Cerebellar cortex (tissue), 1 donor: Measurements from ENCODE around the gene CLEC4E.
"Not testable (repeated sequence)": the region's sequence is repeated elsewhere in the genome, so short reads cannot be mapped to it uniquely, and the experiment has no call there.

Experiments
- DNase-seq: peaks from one replicate; pipeline ENCODE4 v3.0.0-alpha.2; 2015; ENCODE audit warnings: low spot score

CLEC4E gene

DNA sequence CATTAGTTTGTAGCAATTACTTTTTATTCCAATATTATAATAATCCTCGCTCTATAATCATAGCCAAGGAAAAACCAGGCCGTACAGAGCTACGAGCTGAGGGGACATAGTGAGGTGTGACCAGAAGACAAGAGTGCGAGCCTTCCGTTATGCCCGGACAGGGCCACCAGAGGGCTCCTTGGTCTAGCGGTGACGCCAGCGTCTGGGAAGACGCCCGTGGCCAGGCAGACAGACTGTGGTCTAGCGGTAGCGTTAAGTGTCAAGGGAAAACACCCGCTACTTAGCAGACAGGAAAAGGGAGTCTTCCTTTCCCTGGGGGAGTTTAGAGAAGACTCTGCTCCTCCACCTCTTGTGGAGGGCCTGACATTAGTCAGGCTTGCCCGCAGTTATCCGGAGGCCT is 2.9 kb downstream of the CLEC4E start:
- not testable (repeated sequence) for DNase-seq

DNA sequence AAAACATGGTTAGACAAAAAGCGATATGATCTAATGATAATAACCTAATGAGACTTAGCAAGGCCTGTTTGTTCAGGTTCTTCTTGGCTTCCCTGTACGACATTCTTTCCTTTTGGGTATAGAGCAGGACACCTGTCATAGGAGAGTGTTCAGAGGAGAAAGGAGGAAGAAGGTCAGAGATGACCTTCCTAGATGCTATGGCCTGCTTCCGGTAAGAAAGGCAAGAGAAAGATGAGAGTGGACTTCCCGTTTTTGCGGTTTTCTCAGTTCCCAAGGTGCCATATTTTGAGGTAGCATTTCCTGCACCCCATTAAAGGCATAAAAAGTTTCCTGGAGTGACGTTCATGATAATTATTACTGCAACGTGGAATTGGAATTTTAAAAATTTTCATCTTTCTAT is 8.7 kb downstream of the CLEC4E start:
- DNase-seq: no peak

DNA sequence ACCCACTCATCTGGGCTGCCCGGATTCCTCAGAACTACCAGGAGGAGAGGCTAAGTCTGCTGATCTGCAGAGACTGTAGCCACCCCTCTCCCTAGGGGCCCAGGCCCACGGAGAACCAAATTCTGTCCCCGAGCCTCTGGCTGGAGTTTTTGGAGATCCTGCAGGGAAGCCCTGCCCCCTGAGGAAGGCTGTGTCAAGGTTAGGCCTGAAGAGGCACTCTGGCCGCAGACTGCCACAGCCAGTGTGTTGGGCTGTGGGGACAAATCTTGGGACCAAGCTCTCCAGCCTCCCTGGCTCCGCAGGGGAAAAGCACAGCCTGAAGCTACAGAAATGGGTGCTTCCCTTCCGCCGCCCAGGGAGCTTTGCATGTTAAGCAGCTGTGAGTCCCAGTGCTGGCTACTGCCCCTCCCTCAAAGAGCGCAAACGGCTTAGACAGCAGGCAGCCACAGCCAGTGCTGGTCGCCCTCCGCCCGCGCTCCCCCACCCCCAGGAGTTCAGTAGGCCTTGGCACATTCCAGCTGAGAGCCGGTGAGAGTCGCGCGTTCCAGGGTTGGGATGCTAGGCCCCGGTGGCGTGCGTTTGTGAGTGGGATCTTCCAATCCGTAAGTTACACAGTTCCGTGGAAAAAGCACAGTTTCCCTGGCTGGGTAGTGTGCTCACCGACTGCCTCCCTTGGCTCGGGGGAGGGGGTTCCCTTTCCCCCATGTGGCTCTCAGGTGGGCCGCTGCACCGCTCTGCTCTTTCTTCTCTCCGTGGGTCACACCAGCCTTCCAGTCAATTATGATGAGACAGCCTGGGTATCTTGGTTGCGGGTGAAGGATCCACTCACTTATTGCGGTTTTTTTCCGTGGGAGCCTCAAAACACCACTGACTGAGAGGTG is 13.2 kb downstream of the CLEC4E start:
- no peak for DNase-seq

DNA sequence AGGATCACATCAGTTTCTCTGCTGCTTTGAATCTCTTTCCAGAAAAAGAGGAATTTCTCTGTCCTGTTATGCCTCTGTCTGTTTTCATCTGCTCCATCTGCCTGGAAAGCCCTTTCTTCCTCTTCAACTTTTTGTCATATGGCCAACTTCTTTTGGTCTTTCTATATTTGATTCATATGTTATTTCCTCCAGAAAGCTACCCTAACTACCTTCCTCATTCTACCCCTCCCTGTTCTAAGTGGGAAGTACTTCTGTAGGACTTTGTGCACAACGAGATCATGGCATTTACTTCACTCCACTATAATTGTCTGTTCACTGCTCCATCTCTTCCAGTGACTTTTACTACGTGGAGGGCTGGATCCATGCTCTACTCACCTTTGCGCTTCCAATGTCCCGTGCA is 21.5 kb downstream of the CLEC4E start:
- DNase-seq: no peak

DNA sequence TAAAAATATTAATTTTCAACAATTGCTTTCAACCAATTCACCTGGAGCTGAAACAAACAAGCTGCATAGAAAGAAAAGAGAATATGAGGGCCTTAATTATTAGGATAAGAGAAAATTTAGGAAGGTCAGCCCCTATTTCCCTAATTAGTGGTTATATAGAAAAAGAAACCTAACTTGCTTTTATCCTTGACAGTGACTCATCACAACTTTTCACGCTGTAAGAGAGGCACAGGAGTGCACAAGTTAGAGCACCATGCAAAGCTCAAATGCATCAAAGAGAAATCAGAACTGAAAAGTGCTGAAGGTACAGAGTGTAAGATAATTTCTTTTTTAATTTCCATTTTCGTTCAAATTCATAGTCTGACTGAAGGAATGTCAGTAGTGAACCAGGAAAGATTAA is 22.7 kb downstream of the CLEC4E start:
- no peak for DNase-seq

DNA sequence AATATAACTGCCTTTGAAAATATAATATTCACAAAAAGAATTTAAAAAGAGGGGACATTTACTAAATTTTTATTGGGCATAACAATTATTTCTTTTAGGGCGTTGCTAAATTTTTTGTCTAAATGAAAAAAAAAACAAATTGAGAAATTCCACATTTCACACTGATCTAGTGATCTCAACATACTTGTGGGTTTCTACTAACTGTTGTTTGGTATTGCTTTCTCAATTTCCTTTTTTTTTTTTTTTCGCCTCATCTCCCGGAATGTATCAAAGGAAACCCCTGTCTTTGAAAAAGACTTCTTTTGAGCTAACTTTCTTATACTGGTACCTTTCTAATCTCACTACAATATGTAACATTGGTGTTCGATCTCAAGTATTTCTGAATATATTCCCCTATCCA is 27.4 kb downstream of the CLEC4E start, which contains the start of gene CLEC4D:
Gene CLEC4D, plus strand, starts transcription at position 248 of the 400 bp plus-strand sequence. CDS start 230 bp downstream, outside the sequence.
- no peak for DNase-seq

DNA sequence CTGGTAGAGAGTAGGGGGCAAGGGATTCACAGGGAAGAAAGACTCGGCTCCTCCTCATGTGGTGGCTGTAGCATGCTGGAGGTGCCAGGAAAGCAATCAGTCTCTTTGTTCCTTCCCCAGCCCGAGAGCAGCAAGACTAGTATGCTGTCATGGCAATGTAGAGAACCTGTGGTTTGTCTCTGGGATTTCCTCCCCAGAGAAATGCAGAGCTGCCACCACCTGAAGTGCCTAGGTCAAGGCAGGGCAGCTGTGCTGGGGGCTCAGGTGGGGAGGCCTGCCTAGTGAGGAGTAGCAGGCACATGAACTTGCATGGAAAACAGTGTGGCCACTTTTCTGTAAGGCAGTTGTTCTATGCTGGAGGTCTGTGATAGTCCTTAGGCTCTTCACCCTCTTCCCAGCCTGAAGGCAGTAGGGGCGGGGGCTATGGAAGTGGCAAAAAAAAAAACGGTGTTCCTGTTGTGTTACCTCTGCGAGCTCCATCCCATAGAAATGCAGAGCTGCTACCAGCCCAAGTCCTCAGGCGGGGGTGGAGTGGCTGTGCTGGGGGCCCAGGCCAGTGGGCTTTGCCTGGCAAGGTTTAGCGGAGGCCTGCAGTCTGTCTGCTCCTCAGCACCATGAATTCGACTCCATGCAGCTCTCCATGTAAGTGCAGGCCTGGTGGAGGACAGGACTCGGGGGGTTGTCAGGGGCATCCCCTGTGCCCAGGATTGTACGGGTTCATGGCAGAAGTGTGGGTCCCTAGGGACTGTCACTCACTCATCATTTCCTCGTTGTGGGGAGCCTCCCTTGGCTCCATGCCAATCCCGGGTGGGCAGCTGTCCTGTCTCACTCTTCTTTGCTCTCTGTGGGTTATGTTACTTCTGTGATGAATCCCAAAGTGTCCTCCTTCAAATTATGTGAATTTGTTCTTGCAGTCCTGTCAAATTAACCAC is 31.5 kb downstream of the CLEC4E start:
- DNase-seq: no peak

DNA sequence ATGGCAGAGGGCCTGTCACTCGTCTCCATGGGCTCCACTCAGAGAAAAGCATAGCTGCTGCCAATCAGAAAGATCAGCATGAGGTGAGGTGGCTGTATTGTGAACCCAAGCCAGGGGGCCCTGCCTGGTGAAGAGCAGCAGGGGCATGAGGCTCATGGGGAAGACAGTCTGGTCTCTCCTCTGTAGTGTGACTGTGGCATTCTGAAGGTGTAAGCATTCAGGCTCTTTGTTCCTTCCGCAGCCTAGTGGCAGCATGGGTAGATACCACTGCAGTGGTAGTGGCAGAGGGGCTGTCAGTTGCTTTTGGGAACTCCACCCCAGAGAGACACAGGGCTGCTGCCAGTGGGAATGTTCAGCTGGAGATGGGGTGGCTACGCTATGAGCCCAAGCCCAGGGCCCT is 32.5 kb downstream of the CLEC4E start:
- no peak for DNase-seq

DNA sequence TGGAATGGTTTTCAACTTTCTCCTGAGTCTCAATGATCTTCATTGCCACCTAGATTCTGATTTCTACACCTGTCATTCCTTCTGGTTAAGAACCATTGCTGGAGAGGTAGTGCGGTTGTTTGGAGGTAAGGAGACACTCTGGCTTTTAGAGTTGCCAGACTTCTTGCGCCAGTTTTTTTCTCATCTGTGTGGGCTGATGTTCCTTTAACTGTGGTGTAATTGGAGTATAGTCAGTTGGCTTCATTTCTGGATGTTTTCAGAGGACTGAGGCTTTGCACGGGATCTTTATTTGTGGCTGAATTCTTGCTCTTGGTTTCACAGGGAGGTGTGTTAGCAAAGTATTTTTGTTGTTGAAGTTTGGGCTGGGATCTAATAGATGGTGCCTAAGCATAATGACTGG is 33.1 kb downstream of the CLEC4E start:
- no peak for DNase-seq

DNA sequence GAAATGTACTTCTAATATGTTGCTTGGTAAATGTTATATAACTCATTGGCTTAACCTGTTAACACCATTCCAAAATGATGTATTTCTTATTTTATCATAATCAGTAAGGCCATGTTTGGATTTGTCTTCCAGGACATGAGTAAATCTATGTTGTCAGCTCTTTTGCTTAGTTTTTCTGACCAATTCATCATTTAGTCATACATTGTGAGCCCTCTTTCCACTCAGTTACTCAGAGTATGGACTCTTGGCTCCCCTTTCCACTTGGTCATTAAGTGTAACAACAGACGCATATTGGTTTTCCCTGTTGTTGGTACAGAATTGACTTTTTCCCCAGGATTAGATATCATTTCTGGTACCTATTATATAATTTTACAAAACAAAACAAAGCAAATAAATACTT is 36.4 kb downstream of the CLEC4E start:
- no peak for DNase-seq

DNA sequence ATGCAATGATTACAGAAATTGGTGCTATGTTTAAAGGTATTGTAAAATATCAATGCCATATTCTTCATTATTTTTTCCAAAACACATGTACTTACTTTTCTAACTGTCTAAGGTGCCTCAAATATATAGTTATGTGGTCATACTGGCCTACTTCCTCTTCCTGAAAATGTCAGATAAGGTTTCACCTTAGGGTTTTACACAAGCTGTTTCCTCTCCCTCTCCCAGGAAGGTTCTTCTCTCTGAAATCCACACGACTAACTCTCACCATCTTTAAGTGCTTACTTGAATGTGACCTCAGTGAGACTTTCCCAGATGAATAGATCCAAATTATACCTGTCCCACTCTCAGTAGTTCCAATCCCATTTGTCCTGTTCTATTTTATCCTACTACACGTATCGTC is 39.0 kb downstream of the CLEC4E start:
- DNase-seq: no peak

DNA sequence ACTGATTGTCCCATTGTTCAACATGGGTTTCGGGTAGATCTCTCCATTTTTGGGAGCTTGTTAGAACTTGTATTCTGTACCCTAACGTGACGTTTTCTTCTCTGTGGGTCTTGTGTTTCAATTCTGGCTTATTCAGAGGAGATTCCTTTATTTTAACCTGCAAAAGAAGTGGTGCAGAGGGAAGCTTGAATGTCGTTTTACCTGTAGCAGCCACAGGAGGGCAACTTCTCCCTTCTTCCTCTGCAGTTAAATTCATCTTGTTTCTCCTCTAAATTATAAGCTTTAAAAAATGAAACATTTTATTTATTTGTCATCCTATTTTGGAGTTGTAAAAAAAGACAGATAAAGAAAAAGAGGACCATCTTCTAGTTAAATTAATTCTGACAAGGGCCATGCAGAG is 41.1 kb downstream of the CLEC4E start:
- no peak for DNase-seq

DNA sequence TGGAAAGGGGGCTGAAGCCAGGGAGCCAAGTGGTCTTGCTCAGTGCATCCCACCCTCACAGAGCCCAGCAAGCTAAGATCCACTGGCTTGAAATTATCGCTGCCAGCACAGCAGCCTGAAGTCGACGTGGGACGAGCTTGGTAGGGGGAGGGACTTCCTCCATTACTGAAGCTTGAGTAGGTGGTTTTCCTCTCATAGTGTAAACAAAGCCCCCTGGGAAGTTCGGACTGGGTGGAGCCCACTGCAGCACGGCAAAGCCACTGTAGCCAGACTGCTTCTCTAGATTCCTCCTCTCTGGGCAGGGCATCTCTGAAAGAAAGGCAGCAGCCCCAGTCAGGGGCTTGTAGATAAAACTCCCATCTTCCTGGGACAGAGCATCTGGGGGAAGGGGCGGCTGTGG is 44.6 kb downstream of the CLEC4E start:
- not testable (repeated sequence) for DNase-seq

DNA sequence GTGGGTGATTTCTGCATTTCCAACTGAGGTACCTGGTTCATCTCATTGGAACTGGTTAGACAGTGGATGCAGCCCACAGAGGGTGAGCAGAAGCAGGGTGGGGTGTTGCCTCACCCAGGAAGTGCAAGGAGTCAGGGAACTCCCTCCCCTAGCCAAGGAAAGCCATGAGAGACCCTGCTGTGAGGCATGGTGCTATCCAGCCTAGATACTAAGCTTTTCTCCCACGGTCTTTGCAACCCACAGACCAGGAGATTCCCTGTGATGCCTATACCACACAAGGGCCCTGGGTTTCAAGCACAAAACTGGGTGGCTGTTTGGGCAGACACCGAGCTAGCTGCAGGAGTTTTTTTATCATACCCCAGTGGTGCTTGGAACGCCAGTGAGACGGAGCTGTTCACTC is 45.0 kb downstream of the CLEC4E start:
- not testable (repeated sequence) for DNase-seq

DNA sequence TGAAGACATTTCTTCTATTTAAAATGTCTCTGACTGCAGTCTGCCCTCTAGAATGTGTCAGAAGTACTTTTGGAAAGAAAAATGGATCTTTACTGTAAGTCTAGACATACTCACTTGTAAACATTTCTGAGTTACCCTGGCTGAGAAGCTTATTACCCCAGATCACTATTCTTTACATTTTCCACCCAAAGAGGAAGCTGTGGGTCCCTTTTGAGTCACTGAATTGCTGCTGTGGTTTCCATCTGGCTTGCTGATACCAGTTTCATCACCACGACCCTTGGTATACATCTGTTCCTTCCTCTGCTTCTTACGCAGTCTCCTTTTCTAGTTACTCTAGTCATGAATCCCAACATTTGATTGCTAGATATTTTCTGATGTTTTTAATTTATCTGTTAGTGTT is 47.6 kb downstream of the CLEC4E start:
- DNase-seq: no peak

DNA sequence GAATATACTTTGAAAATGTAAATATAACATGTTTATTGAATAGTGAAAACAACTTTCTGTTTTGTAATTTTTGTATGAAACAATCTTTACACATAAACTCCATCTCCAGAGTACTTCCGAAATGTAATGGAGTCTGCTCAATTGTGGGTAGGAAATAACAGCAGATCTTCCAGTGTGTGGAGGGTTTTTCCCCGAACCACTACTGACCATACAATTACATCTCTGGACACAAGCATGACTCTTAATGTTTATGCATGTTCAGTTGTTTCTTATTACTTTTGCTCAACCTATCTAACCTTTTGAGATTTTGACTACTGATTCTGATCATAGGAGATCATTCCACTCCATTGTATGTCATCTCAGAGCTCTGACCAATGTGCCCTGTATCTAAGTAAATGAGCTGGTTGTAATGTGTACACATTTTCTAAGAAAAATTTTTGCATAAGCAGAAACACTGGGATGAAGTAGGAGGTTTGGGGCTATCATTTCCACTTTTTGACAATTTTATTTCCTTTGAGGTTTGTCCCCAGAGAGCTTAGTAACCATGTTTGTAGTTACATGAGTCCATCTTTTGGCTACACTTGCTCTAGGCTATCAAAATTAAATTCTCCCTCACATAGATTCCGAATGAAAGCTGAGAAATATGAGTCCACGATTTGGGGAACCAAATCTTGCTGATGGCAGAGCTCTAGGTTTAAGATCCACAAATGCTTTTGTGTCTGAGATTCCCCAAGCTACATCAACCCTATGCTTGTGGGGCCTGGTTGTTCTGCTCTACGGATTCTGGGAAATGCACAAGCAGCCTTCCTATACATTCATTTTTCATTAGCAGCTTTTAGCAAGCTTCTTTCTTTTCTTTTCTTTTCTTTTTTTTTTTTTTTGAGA is 48.8 kb downstream of the CLEC4E start:
- no peak for DNase-seq
